Mesodermal cell (in vitro differentiated cells): ENCODE results near the gene LYSMD3.

Experiments used
- H3K27ac ChIP-seq: 2 replicates; pipeline ENCODE4 v1.7.0; 2013; ENCODE audit warnings: mild to moderate bottlenecking, low read depth, low read length, moderate library complexity; ENCODE audit not compliant: severe bottlenecking
- H3K36me3 ChIP-seq: 2 replicates; pipeline ENCODE4 v1.7.1; 2013; ENCODE audit warnings: mild to moderate bottlenecking, low read length, moderate library complexity; ENCODE audit not compliant: control insufficient read depth, insufficient read depth
- H3K4me1 ChIP-seq: one replicate; pipeline ENCODE4 v1.7.1; 2013; ENCODE audit warnings: mild to moderate bottlenecking, low read length; ENCODE audit not compliant: insufficient read depth, control insufficient read depth, poor library complexity, severe bottlenecking
- H3K4me3 ChIP-seq: 2 replicates; pipeline ENCODE4 v1.7.0; 2013; ENCODE audit warnings: low read length, control low read depth, mild to moderate bottlenecking; ENCODE audit not compliant: insufficient read depth, poor library complexity, severe bottlenecking; ENCODE audit errors: extremely low read depth
- H3K9me3 ChIP-seq: 2 replicates; pipeline ENCODE4 v1.7.1; 2013; ENCODE audit warnings: mild to moderate bottlenecking, low read length, moderate library complexity; ENCODE audit not compliant: control insufficient read depth
- WGBS, 2 experiments: methylation state at CpG; one replicate each; pipeline ENCODE4 v1.1.5; 2013; ENCODE audit warnings: missing lambda C conversion rate in 2 of 2; ENCODE audit not compliant: insufficient coverage in 2 of 2; 5-methylcytosine and 5-hydroxymethylcytosine counted together

Gene LYSMD3

GRCh38 chr5:90558344-90559192 is 29.2 kb upstream of the LYSMD3 start, which contains the start of gene ADGRV1:
Gene ADGRV1 (plus strand): TSS chr5:90558797. CDS start chr5:90558896, 99 bp downstream.
- no peaks in the 10 kb centered on the region for H3K4me1 ChIP-seq
- H3K27ac ChIP-seq, result no peak within 1 kb of the TSS
- peak within 1 kb of the TSS; percentile 67 for H3K4me3 ChIP-seq
- no peaks in the 10 kb centered on the region for H3K9me3 ChIP-seq
- 1% methylated on average over 28 to 34 of the region's 60 CpGs for WGBS, 2 experiments
- no peaks in the 10 kb centered on the region for H3K36me3 ChIP-seq

GRCh38 chr5:90557871-90558270 is 28.5 kb upstream of the LYSMD3 start:
- Histone ChIP-seq H3K27ac (no peak overlapping the region), H3K4me1 (no peaks in the 10 kb centered on the region), H3K4me3 (peak overlapping the region; percentile 67), H3K9me3 (no peaks in the 10 kb centered on the region), H3K36me3 (no peaks in the 10 kb centered on the region)
- WGBS, 2 experiments, result 11 to 21% methylated on average over 1 to 2 of the region's 3 CpGs

DNA sequence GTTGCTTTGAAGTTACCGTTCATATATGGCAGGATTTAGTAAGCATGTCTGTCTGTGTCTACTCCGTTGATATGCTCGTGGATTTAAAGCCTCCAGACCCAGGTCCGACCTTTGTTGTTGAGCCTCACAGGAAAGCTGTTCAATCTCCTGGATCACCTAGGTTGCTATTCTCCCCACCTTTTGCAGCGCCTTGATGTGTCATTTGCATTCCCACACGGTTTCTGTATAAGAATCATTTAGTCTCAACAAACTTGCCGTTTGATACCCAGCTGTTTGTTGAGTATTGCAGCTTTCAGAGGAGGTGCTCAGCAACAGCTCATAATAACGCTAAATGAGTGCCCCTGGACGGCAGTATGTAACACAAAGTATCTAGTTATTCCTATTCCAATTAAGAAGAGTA is 28.0 kb upstream of the LYSMD3 start:
- Histone ChIP-seq H3K27ac (no peak overlapping the region), H3K9me3 (no peaks in the 10 kb centered on the region), H3K36me3 (no peaks in the 10 kb centered on the region), H3K4me3 (peak overlapping the region; percentile 67), H3K4me1 (no peaks in the 10 kb centered on the region)
- 19 to 20% methylated on average over 4 to 5 of the region's 9 CpGs for WGBS, 2 experiments

- Histone ChIP-seq H3K36me3 (no peaks in the 10 kb centered on the region), H3K4me3 (no peak overlapping the region), H3K27ac (no peak overlapping the region), H3K9me3 (no peaks in the 10 kb centered on the region), H3K4me1 (no peaks in the 10 kb centered on the region)
Measured at GRCh38 chr5:90555666-90556065, 26.3 kb upstream of the LYSMD3 start.

DNA sequence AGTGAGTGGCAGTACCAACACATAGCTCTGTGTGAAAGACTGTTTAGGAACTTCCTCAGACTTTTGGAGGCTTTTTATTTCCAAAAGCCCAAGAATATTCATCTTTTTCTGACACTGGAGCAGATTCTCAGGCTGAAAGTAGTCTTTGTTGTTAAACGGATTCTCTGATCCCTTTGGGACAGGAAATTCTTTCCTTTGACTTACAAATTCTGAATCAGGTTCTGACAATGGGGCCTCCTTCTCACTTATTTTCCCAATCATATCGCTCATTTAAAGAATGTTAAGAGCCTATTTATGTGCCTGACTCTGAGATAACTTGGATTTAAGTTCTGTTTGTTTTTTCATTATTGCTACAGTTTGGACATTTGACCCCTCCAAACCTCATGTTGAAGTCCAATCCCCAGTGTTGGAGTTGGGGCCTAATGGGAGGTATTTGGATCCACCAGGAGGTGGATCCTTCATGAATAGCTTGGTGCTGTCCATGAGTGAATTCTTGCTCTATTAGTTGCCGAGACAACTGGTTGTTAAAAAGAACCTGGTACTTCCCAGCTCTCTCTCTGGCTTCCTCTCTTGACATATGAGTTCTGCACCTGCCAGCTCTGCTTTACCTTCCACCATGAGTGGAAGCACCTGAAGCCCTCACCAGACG is 25.1 kb upstream of the LYSMD3 start:
- H3K4me3 ChIP-seq, result no peak overlapping the region
- no peaks in the 10 kb centered on the region for H3K4me1 ChIP-seq
- 56 to 58% methylated on average over 1 to 2 of the region's 4 CpGs for WGBS, 2 experiments
- H3K27ac ChIP-seq, result no peak overlapping the region
- H3K36me3 ChIP-seq, result no peaks in the 10 kb centered on the region
- H3K9me3 ChIP-seq, result no peaks in the 10 kb centered on the region

DNA sequence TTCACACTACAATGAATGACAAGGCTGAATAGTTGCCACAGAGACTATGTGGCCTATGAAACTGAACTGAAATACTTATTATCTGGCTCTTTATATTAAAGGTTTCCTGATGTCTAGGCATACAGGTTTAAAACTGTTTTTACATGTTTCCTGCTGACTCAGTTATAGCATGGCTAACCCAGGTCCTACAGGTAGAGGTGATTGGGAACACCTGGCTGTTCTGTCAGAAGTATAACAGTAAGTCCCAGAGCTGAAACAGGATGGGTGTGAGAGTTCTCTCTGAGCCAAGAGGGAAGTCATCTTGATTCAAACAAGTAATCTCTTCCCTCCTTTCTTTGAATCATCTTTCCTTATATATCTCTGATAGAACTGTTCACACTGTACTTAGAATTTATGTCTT is 24.3 kb upstream of the LYSMD3 start:
- Histone ChIP-seq H3K27ac (no peak overlapping the region), H3K36me3 (no peaks in the 10 kb centered on the region), H3K4me1 (no peaks in the 10 kb centered on the region), H3K4me3 (no peak overlapping the region), H3K9me3 (no peaks in the 10 kb centered on the region)

GRCh38 chr5:90551376-90551775 is 22.0 kb upstream of the LYSMD3 start:
- H3K27ac ChIP-seq, result no peak overlapping the region
- no peak overlapping the region for H3K4me3 ChIP-seq
- no peaks in the 10 kb centered on the region for H3K36me3 ChIP-seq
- 78 to 90% methylated on average over 4 to 5 of the region's 5 CpGs for WGBS, 2 experiments
- H3K9me3 ChIP-seq, result no peaks in the 10 kb centered on the region
- peaks cover 9% of the 10 kb centered on the region for H3K4me1 ChIP-seq

GRCh38 chr5:90550963-90551362 is 21.6 kb upstream of the LYSMD3 start:
- no peaks in the 10 kb centered on the region for H3K9me3 ChIP-seq
- H3K4me3 ChIP-seq, result no peak overlapping the region
- peaks cover 11% of the 10 kb centered on the region for H3K4me1 ChIP-seq
- WGBS, 2 experiments, result 80 to 94% methylated on average over 1 to 2 of the region's 3 CpGs
- no peak overlapping the region for H3K27ac ChIP-seq
- no peaks in the 10 kb centered on the region for H3K36me3 ChIP-seq

DNA sequence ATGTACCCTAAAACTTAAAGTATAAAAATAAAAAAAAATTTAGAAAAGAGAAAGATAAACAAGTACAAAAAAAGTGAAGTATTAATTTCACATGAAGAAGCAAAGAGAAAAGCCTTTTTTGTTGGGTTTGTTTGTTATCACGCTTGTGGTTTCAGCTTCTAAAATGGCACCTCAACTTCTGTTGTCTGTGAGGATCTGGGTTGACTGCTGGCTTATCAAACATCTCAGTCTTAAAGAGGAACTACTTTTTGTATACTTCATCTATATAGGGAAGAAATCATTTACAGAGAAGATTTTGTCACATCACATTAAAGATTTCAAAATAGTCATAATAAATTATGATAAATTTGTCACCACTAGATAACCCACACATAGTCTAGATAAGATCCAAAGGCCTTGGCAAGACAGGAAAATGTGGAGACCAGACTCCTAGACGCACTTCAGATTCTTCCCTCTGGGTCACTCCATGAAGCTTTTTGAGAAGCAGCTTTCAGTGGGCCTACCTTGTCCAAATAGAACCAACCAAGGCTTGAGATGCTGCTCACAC is 20.4 kb upstream of the LYSMD3 start:
- H3K36me3 ChIP-seq, result no peaks in the 10 kb centered on the region
- H3K4me3 ChIP-seq, result no peak overlapping the region
- H3K9me3 ChIP-seq, result no peaks in the 10 kb centered on the region
- no peak overlapping the region for H3K27ac ChIP-seq
- H3K4me1 ChIP-seq, result peaks cover 11% of the 10 kb centered on the region
- 83 to 94% methylated on average over 1 to 2 of the region's 2 CpGs for WGBS, 2 experiments

GRCh38 chr5:90549223-90549622 is 19.8 kb upstream of the LYSMD3 start:
- H3K4me3 ChIP-seq, result no peak overlapping the region
- no peaks in the 10 kb centered on the region for H3K36me3 ChIP-seq
- peaks cover 11% of the 10 kb centered on the region for H3K4me1 ChIP-seq
- no peaks in the 10 kb centered on the region for H3K9me3 ChIP-seq
- no peak overlapping the region for H3K27ac ChIP-seq

GRCh38 chr5:90548069-90548593 is 18.7 kb upstream of the LYSMD3 start:
- 60 to 68% methylated on average over 3 to 4 of the region's 5 CpGs for WGBS, 2 experiments
- Histone ChIP-seq H3K4me3 (no peak overlapping the region), H3K4me1 (peaks cover 11% of the 10 kb centered on the region), H3K36me3 (no peaks in the 10 kb centered on the region), H3K9me3 (no peaks in the 10 kb centered on the region), H3K27ac (peak overlapping the region; percentile 54)
